GM12873 (cell line): Measurements from ENCODE around the gene JAG2.

ENCODE experiments used
- CTCF ChIP-seq: IDR thresholded peaks from 2 replicates; pipeline ENCODE4 v1.5.1; 2012; ENCODE audit warnings: low read depth, mild to moderate bottlenecking, moderate library complexity, low read length, control low read depth; ENCODE audit not compliant: insufficient read depth; ENCODE audit errors: missing control alignments

JAG2 gene

GRCh38 chr14:105211758-105212089 lies 43.1 kb upstream of the JAG2 start:
- no peak for TF ChIP-seq CTCF

- TF ChIP-seq CTCF: no peak
Measured at GRCh38 chr14:105211086-105211757, 42.6 kb upstream of the JAG2 start.

GRCh38 chr14:105210266-105211025 lies 41.9 kb upstream of the JAG2 start:
- TF ChIP-seq CTCF: no peak

GRCh38 chr14:105209646-105210045 lies 41.1 kb upstream of the JAG2 start:
- no peak for TF ChIP-seq CTCF

GRCh38 chr14:105209091-105209490 lies 40.5 kb upstream of the JAG2 start:
- no peak for TF ChIP-seq CTCF

- TF ChIP-seq CTCF: no peak
Measured at GRCh38 chr14:105208738-105209075, 40.1 kb upstream of the JAG2 start.

GRCh38 chr14:105207996-105208737 lies 39.6 kb upstream of the JAG2 start:
- TF ChIP-seq CTCF: no peak
